Ishikawa (cell line): Measurements from ENCODE around the gene NOTCH1.

Experiments
- CEBPB ChIP-seq: IDR thresholded peaks from 2 replicates; pipeline ENCODE4 v1.6.1; 2012
- CREB1 ChIP-seq: IDR thresholded peaks from 2 replicates; pipeline ENCODE4 v1.6.1; 2012; ENCODE audit warnings: low read depth
- EGR1 ChIP-seq: IDR thresholded peaks from 2 replicates; pipeline ENCODE4 v1.6.1; 2012
- EP300 ChIP-seq: IDR thresholded peaks from 2 replicates; pipeline ENCODE4 v1.6.1; 2012; ENCODE audit warnings: borderline replicate concordance
- FOXM1 ChIP-seq: IDR thresholded peaks from 2 replicates; pipeline ENCODE4 v1.6.1; 2012; ENCODE audit warnings: low read depth, borderline replicate concordance
- RAD21 ChIP-seq: IDR thresholded peaks from 2 replicates; pipeline ENCODE4 v1.6.1; 2012; ENCODE audit warnings: low read depth
- TAF1 ChIP-seq: IDR thresholded peaks from 2 replicates; pipeline ENCODE4 v1.6.1; 2012; ENCODE audit warnings: low read depth, mild to moderate bottlenecking
- TCF12 ChIP-seq: IDR thresholded peaks from 2 replicates; pipeline ENCODE4 v1.6.1; 2012; ENCODE audit warnings: low read depth
- TEAD4 ChIP-seq: IDR thresholded peaks from 2 replicates; pipeline ENCODE4 v1.6.1; 2012
- YY1 ChIP-seq: IDR thresholded peaks from 2 replicates; pipeline ENCODE4 v1.6.1; 2012; ENCODE audit warnings: low read depth
- TF ChIP-seq, protein P1 (sequence below): IDR thresholded peaks from 2 replicates; pipeline ENCODE4 v1.6.1; 2012; ENCODE audit warnings: low read depth, mild to moderate bottlenecking

GRCh38 chr9:136455043-136456002 is 90.5 kb downstream of the NOTCH1 start:
- TF ChIP-seq CREB1 (no peak), EP300 (no peak), CEBPB (no peak), FOXM1 (no peak), RAD21 (no peak), YY1 (no peak), TCF12 (no peak), EGR1 (no peak), TEAD4 (no peak), TAF1 (no peak)
- TF ChIP-seq, protein P1, sequence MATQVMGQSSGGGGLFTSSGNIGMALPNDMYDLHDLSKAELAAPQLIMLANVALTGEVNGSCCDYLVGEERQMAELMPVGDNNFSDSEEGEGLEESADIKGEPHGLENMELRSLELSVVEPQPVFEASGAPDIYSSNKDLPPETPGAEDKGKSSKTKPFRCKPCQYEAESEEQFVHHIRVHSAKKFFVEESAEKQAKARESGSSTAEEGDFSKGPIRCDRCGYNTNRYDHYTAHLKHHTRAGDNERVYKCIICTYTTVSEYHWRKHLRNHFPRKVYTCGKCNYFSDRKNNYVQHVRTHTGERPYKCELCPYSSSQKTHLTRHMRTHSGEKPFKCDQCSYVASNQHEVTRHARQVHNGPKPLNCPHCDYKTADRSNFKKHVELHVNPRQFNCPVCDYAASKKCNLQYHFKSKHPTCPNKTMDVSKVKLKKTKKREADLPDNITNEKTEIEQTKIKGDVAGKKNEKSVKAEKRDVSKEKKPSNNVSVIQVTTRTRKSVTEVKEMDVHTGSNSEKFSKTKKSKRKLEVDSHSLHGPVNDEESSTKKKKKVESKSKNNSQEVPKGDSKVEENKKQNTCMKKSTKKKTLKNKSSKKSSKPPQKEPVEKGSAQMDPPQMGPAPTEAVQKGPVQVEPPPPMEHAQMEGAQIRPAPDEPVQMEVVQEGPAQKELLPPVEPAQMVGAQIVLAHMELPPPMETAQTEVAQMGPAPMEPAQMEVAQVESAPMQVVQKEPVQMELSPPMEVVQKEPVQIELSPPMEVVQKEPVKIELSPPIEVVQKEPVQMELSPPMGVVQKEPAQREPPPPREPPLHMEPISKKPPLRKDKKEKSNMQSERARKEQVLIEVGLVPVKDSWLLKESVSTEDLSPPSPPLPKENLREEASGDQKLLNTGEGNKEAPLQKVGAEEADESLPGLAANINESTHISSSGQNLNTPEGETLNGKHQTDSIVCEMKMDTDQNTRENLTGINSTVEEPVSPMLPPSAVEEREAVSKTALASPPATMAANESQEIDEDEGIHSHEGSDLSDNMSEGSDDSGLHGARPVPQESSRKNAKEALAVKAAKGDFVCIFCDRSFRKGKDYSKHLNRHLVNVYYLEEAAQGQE, result no peak
